PC-9 (cell line): ENCODE results near the gene FBH1.

ENCODE experiments used
- EZH2 ChIP-seq: fragments of 200-600 bp; sonication (generic); IDR thresholded peaks from 2 replicates; pipeline ENCODE4 v1.8.0; 2017; ENCODE audit warnings: antibody characterized with exemption, low read depth
- TF ChIP-seq, protein P1 (sequence below): fragments of 200-600 bp; sonication (generic); conservative IDR thresholded peaks from 2 replicates; pipeline ENCODE4 v1.6.1; 2017; ENCODE audit warnings: mixed run types, antibody characterized with exemption, mild to moderate bottlenecking, moderate library complexity

DNA sequence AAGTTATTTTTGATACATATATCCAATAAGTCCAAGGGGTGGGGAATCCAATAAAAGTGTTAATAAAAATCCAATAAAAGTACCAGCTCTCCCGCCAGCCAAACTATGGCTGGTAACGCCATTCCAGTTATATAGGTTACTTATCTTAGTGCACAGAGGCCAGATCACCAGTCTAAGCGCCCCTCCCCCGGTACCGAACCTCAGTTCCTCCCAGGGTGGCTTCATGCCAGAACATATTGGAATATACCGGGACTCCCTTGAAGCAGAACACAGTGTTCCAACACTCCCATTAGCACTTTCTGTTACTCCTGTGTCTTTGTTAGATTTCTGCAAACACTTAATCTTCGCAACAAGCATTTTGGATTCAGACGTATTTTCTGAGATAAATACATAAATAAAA, 7.5 kb downstream of the FBH1 start:
- TF ChIP-seq, protein P1, sequence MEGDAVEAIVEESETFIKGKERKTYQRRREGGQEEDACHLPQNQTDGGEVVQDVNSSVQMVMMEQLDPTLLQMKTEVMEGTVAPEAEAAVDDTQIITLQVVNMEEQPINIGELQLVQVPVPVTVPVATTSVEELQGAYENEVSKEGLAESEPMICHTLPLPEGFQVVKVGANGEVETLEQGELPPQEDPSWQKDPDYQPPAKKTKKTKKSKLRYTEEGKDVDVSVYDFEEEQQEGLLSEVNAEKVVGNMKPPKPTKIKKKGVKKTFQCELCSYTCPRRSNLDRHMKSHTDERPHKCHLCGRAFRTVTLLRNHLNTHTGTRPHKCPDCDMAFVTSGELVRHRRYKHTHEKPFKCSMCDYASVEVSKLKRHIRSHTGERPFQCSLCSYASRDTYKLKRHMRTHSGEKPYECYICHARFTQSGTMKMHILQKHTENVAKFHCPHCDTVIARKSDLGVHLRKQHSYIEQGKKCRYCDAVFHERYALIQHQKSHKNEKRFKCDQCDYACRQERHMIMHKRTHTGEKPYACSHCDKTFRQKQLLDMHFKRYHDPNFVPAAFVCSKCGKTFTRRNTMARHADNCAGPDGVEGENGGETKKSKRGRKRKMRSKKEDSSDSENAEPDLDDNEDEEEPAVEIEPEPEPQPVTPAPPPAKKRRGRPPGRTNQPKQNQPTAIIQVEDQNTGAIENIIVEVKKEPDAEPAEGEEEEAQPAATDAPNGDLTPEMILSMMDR: no peak
- TF ChIP-seq EZH2: no peak
